LNCaP clone FGC (cell line): ENCODE measurements around the gene WNT9A.
"Not testable (repeated sequence)": the region's sequence is repeated elsewhere in the genome, so short reads cannot be mapped to it uniquely, and the experiment has no call there.

Source experiments
- DNase-seq: peaks from one replicate; pipeline ENCODE4 v3.0.0-alpha.2; 2011; ENCODE audit warnings: low read depth
- H3K4me3 ChIP-seq: 2 replicates; pipeline ENCODE4 v1.5.1; 2011; ENCODE audit warnings: mild to moderate bottlenecking, low read depth, low read length, control low read depth
- TF ChIP-seq, protein P1 (sequence below): IDR thresholded peaks from 2 replicates; pipeline ENCODE4 v1.5.1; 2012; ENCODE audit warnings: mild to moderate bottlenecking; ENCODE audit not compliant: control insufficient read depth, insufficient read depth; ENCODE audit errors: extremely low read depth

The WNT9A gene

GRCh38 chr1:227970076-227970995, 22.6 kb upstream of the WNT9A start:
- not testable (repeated sequence) for DNase-seq, H3K4me3 ChIP-seq

GRCh38 chr1:227967815-227968214, 20.1 kb upstream of the WNT9A start:
- H3K4me3 ChIP-seq, DNase-seq: not testable (repeated sequence)

DNA sequence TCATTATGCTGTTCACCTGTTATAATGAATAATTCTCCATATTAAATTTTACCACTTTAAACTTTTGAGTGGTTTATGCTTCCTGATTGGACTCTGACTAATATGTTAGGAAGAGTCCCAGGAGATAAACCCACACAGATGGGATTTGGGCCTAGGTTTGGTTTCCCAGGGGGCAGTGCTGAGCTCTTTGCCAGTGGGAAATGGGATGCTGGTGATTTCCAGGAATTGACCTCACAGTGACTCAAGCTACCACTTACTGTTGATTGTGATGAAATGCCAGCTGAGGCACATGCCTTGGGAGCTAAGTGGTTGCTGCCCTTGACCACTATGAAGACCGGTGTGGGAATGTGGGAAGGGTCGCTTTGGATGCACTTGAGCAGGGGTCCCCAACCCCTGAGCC, 19.0 kb upstream of the WNT9A start:
- not testable (repeated sequence) for DNase-seq, H3K4me3 ChIP-seq

GRCh38 chr1:227961651-227962466, 14.1 kb upstream of the WNT9A start:
- H3K4me3 ChIP-seq: no peak overlapping the region
- DNase-seq: no peak
- TF ChIP-seq, protein P1, sequence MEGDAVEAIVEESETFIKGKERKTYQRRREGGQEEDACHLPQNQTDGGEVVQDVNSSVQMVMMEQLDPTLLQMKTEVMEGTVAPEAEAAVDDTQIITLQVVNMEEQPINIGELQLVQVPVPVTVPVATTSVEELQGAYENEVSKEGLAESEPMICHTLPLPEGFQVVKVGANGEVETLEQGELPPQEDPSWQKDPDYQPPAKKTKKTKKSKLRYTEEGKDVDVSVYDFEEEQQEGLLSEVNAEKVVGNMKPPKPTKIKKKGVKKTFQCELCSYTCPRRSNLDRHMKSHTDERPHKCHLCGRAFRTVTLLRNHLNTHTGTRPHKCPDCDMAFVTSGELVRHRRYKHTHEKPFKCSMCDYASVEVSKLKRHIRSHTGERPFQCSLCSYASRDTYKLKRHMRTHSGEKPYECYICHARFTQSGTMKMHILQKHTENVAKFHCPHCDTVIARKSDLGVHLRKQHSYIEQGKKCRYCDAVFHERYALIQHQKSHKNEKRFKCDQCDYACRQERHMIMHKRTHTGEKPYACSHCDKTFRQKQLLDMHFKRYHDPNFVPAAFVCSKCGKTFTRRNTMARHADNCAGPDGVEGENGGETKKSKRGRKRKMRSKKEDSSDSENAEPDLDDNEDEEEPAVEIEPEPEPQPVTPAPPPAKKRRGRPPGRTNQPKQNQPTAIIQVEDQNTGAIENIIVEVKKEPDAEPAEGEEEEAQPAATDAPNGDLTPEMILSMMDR: no peak

DNA sequence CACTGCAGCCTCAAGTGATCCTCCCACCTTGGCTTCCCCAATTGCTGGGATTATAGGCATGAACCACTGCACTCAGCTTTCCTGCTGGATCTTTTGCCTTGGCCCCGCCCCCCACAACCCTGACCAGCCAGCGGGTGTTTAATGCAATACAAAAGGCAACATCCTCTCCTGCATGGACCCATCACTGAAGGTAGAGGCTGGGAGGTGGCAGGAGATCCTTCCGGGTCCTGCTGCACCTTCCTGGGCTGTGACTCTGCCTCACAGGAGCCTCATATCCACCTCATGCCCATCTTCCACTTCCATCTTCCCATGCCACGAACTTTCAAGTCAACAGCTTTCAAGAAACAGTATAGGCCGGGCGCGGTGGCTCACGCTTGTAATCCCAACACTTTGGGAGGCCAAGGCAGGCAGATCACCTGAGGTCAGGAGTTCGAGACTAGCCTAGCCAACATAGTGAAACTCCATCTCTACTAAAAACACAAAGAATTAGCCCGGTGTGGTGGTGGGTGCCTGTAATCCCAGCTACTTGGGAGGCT, 11.7 kb upstream of the WNT9A start:
- no peak overlapping the region for H3K4me3 ChIP-seq
- TF ChIP-seq, protein P1: no peak
- no peak for DNase-seq

GRCh38 chr1:227958617-227959324, 11.0 kb upstream of the WNT9A start:
- TF ChIP-seq, protein P1: no peak
- no peak overlapping the region for H3K4me3 ChIP-seq
- no peak for DNase-seq

DNA sequence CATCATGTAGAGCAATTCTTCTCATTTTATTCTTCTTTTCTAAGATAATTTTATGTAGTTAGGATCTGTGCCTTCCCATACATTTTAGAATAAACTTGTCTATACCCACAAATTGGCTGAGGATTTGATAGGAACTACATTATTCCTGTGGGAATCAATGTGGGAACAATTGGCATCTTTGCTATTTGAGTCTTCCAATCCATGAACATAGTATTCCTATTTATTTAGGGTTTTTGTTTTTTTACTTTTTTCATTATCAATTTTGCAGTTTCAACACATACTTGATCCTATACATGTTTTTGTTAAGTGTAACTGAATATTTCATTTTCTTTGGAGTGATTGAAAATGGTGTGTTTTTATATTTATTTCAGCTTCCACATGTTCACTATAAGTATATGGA, 8.1 kb upstream of the WNT9A start:
- no peak overlapping the region for H3K4me3 ChIP-seq
- DNase-seq: no peak
- TF ChIP-seq, protein P1: no peak

GRCh38 chr1:227954163-227954850, 6.6 kb upstream of the WNT9A start:
- TF ChIP-seq, protein P1: no peak
- no peak overlapping the region for H3K4me3 ChIP-seq
- DNase-seq: no peak
